Measurements from ENCODE around the gene SPINK9. TPM values are rescaled to one million over a fixed set of nuclear protein-coding genes. Genes with fewer than 3 reads are reported as not detected.

Gene SPINK9
- total RNA-seq, 1 donor from 2014 or later: not detected

DNA sequence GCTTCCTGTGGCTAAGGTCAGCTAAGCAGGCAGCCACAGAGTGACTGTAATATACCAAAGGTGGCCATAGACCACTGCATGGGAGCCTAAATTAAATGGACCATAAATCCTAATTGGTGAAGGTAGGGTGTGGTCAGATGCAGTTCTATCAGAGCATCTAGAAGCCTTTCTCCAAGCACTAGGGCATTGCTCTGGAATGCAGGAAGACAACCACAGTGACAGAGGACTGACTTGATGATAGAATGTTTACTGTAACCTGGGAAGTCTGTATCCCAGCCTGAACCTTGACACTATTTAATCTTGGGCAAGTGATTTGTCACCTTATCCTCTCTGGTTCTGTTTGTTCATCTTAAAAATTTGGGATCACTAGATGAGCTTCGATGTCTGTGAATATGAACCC, 50.7 kb downstream of the SPINK9 start:
- H3K27ac Mint-ChIP-seq: no peak overlapping the region
- no peak for DNase-seq (ENCODE audit: low spot score in 2 of 2, unreplicated experiment in 2 of 2)
- H3K27me3 Mint-ChIP-seq (ENCODE audit: low read depth): no peaks in the 10 kb centered on the region
- TF ChIP-seq, protein P1, sequence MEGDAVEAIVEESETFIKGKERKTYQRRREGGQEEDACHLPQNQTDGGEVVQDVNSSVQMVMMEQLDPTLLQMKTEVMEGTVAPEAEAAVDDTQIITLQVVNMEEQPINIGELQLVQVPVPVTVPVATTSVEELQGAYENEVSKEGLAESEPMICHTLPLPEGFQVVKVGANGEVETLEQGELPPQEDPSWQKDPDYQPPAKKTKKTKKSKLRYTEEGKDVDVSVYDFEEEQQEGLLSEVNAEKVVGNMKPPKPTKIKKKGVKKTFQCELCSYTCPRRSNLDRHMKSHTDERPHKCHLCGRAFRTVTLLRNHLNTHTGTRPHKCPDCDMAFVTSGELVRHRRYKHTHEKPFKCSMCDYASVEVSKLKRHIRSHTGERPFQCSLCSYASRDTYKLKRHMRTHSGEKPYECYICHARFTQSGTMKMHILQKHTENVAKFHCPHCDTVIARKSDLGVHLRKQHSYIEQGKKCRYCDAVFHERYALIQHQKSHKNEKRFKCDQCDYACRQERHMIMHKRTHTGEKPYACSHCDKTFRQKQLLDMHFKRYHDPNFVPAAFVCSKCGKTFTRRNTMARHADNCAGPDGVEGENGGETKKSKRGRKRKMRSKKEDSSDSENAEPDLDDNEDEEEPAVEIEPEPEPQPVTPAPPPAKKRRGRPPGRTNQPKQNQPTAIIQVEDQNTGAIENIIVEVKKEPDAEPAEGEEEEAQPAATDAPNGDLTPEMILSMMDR (IDR thresholded peaks at IDR 0.05; ENCODE audit: unreplicated experiment): no peak
- peaks cover 3% of the 10 kb centered on the region for H3K36me3 Mint-ChIP-seq
- no peaks in the 10 kb centered on the region for H3K9me3 Mint-ChIP-seq
- no peak overlapping the region for H3K4me3 Mint-ChIP-seq
- peaks cover 32% of the 10 kb centered on the region for H3K4me1 Mint-ChIP-seq

DNA sequence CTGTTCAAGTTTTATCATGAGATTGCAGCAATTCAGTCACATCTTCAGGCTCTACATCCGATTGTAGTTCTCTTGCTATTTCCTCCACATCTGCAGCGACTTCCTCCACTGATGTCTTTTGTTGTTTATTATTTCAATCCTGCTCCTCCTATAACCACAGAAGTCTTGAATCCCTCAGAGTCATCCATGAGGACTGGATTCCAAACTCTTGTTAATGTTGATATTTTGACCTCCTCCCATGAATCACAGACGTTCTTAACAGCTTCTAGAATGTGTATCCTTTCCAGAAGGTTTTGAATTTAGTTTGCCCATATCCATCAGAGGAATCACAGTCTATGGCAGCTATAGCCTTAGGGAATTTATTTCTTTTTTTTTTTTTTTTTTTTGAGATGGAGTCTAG, 52.0 kb downstream of the SPINK9 start:
- TF ChIP-seq, protein P1 (IDR thresholded peaks at IDR 0.05; ENCODE audit: unreplicated experiment): no peak
- Mint-ChIP-seq H3K36me3 (peaks cover 3% of the 10 kb centered on the region), H3K9me3 (no peaks in the 10 kb centered on the region), H3K4me1 (peaks cover 36% of the 10 kb centered on the region), H3K4me3 (no peak overlapping the region), H3K27ac (no peak overlapping the region), H3K27me3 (ENCODE audit: low read depth) (no peaks in the 10 kb centered on the region)
- DNase-seq (ENCODE audit: low spot score in 2 of 2, unreplicated experiment in 2 of 2): no peak

DNA sequence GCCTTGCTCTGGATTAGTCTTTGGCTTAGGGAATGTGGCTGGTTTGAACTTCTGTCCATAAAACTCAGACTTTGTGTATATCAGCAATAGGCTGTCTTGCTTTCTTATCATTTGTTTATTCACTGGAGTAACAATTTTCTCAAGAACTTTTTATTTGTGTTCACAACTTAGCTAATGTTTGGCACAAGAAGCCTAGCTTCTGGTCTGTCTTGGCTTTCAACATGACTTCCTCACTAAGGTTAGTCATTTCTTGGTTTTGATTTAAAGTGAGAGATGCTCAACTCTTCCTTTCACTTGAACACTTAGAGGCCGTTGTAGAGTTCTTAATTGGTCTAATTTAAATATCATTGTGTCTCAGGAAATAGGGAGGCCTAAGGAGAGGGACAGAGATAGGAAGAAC, 53.3 kb downstream of the SPINK9 start:
- TF ChIP-seq, protein P1 (IDR thresholded peaks at IDR 0.05; ENCODE audit: unreplicated experiment): no peak
- DNase-seq (ENCODE audit: low spot score in 2 of 2, unreplicated experiment in 2 of 2): no peak
- Mint-ChIP-seq H3K36me3 (peaks cover 3% of the 10 kb centered on the region), H3K27ac (no peak overlapping the region), H3K27me3 (ENCODE audit: low read depth) (no peaks in the 10 kb centered on the region), H3K4me1 (peaks cover 26% of the 10 kb centered on the region), H3K9me3 (no peaks in the 10 kb centered on the region), H3K4me3 (no peak overlapping the region)

Other genes with a start within 250 kb of the SPINK9 start
- not detected in 3 replicates for gene SPINK14, start 167.0 kb upstream of the SPINK9 start, total RNA-seq
- not detected in 3 replicates for gene SPINK6, start 132.5 kb upstream of the SPINK9 start, total RNA-seq
- 0.18 TPM in 1 of 3 replicates, not detected in the others for gene MARCOL, start 97.0 kb upstream of the SPINK9 start, total RNA-seq
- not detected in 3 replicates for gene SPINK13, start 66.8 kb upstream of the SPINK9 start, total RNA-seq
- gene SPINK7, start 23.1 kb upstream of the SPINK9 start, total RNA-seq: not detected in 3 replicates
- 54.9 to 63.3 TPM (median 55.8 TPM) in 3 replicates for gene FBXO38, start 48.4 kb downstream of the SPINK9 start, total RNA-seq

All from mesothelial cell of epicardium (in vitro differentiated cells).